ENCODE measurements around the gene MTFP1.

DNA sequence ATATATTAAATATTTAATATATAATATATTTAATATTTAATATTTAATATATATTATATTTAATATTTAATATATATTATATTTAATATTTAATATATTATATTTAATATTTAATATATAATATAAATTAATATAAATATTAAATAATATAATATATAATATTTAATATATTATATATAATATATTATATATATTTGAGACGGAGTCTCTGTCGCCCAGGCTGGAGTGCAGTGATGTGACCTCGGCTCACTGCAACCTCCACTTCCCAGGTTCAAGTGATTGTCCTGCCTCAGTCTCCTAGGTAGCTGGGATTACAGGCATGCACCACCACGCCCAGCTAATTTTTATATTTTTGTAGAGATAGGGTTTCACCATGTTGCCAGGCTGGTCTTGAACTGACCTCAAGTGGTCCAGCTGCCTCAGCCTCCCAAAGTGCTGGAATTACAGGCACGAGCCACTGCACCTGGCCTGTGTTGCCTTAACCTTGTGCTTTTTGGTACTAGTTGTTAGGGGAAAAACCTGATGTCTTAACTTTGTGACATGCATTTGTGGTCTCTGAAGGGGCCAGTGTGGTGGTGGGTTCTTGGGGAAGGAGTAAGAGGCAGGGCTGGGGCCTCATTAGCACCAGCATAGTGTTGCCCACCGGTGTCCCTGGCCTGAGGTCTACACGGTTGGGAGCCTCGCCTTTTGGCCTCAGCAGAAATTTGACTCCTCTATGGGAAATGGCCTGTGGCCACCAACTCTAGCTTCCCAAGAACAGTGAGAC, 29.7 kb downstream of the MTFP1 start:
- TF ChIP-seq, protein P1, sequence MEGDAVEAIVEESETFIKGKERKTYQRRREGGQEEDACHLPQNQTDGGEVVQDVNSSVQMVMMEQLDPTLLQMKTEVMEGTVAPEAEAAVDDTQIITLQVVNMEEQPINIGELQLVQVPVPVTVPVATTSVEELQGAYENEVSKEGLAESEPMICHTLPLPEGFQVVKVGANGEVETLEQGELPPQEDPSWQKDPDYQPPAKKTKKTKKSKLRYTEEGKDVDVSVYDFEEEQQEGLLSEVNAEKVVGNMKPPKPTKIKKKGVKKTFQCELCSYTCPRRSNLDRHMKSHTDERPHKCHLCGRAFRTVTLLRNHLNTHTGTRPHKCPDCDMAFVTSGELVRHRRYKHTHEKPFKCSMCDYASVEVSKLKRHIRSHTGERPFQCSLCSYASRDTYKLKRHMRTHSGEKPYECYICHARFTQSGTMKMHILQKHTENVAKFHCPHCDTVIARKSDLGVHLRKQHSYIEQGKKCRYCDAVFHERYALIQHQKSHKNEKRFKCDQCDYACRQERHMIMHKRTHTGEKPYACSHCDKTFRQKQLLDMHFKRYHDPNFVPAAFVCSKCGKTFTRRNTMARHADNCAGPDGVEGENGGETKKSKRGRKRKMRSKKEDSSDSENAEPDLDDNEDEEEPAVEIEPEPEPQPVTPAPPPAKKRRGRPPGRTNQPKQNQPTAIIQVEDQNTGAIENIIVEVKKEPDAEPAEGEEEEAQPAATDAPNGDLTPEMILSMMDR (conservative IDR thresholded peaks at IDR 0.05; ENCODE audit: low read depth, low read length): no peak
- TF ChIP-seq EZH2 (IDR thresholded peaks at IDR 0.05; ENCODE audit: low read length, unreplicated experiment): no peak

All from PC-3 (cell line).